NT2/D1 (cell line): ENCODE measurements around the gene SRC.

ENCODE experiments used
- YY1 ChIP-seq: IDR thresholded peaks from 2 replicates; pipeline ENCODE4 v1.6.1; 2011; ENCODE audit not compliant: insufficient read length, insufficient read depth
- ZNF274 ChIP-seq: IDR thresholded peaks from 2 replicates; pipeline ENCODE4 v1.6.1; 2011; ENCODE audit warnings: mild to moderate bottlenecking, low read depth, low read length

DNA sequence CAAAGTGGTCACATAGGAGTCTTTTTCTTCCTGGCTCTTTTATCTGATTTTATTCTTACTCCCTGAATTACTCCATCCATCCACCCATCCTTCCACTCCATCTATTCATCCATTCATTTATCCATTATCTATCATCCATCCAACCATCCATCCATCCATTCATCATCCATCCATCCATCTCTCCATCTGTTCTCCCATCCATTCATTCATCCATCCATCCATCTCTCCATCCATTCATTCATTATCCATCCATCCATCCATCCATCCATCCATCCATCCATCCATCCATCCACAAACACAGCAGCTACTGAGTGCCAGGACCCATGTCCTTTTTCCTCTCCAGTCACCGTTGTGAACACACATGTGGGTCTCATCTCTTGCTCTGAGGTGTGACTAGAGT is 96.6 kb downstream of the SRC start:
- TF ChIP-seq ZNF274 (no peak), YY1 (no peak)
